ENCODE data around the gene DNAJA4.

DNA sequence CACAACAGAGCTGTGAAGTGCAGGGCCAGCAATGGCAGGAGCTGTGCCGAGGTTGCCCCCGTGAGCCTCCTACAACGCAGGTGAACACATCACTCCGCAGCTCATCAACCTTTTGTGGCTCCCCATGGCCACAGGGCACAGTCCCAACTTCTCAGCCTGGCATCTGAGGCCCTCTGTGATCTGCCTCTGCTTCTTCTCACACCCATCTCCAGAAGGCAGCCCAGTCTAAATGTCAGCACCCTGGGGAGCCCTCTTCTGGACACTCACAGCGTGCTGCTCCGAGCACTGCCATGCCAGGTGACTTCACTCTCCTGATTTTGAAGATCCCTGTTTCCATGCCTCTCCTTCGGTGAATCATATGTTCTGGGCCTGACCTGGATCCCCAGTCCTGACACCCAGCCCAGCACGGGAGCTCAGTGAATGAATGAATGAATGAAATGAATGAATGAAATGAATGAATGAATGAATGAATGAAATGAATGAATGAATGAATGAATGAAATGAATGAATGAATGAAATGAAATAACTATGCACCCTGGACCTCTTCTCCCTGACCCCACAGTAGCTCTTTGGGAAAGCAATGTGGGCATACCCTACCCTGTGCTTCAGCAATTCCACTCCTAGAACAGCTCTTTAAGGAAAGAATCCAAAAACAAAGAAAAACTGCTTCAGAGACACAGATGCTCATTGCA is 52.9 kb downstream of the DNAJA4 start:
- TF ChIP-seq CTCF (IDR thresholded peaks at IDR 0.05) (no peak), POLR2A (IDR thresholded peaks at IDR 0.05) (no peak)
